ENCODE results near the gene KIF1B.
"Not testable (repeated sequence)": the region's sequence is repeated elsewhere in the genome, so short reads cannot be mapped to it uniquely, and the experiment has no call there.

DNA sequence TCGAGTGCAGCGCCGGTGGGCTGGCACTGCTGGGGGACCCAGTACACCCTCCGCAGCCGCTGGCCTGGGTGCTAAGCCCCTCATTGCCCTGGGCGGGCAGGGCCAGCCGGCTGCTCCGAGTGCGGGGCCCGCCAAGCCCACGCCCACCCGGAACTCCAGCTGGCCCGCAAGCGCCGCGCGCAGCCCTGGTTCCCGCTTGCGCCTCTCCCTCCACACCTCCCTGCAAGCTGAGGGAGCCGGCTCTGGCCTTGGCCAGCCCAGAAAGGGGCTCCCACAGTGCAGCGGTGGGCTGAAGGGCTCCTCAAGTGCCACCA is 216.1 kb downstream of the KIF1B start:
- TF ChIP-seq, protein P1, sequence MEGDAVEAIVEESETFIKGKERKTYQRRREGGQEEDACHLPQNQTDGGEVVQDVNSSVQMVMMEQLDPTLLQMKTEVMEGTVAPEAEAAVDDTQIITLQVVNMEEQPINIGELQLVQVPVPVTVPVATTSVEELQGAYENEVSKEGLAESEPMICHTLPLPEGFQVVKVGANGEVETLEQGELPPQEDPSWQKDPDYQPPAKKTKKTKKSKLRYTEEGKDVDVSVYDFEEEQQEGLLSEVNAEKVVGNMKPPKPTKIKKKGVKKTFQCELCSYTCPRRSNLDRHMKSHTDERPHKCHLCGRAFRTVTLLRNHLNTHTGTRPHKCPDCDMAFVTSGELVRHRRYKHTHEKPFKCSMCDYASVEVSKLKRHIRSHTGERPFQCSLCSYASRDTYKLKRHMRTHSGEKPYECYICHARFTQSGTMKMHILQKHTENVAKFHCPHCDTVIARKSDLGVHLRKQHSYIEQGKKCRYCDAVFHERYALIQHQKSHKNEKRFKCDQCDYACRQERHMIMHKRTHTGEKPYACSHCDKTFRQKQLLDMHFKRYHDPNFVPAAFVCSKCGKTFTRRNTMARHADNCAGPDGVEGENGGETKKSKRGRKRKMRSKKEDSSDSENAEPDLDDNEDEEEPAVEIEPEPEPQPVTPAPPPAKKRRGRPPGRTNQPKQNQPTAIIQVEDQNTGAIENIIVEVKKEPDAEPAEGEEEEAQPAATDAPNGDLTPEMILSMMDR (IDR thresholded peaks at IDR 0.05): not testable (repeated sequence)
- not testable (repeated sequence) for TF ChIP-seq ZNF416 (CRISPR knock-in tag; IDR thresholded peaks at IDR 0.05); CBFB (CRISPR knock-in tag; IDR thresholded peaks at IDR 0.05; ENCODE audit: low read depth); CREM (CRISPR knock-in tag; IDR thresholded peaks at IDR 0.05); KAT7 (CRISPR knock-in tag; IDR thresholded peaks at IDR 0.05; ENCODE audit: borderline replicate concordance); ZNF263 (CRISPR knock-in tag; IDR thresholded peaks at IDR 0.05; ENCODE audit: low read depth); SP1 (CRISPR knock-in tag; conservative IDR thresholded peaks at IDR 0.05)
- TF ChIP-seq, protein P2, sequence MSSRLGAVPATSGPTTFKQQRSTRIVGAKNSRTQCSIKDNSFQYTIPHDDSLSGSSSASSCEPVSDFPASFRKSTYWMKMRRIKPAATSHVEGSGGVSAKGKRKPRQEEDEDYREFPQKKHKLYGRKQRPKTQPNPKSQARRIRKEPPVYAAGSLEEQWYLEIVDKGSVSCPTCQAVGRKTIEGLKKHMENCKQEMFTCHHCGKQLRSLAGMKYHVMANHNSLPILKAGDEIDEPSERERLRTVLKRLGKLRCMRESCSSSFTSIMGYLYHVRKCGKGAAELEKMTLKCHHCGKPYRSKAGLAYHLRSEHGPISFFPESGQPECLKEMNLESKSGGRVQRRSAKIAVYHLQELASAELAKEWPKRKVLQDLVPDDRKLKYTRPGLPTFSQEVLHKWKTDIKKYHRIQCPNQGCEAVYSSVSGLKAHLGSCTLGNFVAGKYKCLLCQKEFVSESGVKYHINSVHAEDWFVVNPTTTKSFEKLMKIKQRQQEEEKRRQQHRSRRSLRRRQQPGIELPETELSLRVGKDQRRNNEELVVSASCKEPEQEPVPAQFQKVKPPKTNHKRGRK (CRISPR knock-in tag; IDR thresholded peaks at IDR 0.05; ENCODE audit: borderline replicate concordance): not testable (repeated sequence)
- TF ChIP-seq, protein P3, sequence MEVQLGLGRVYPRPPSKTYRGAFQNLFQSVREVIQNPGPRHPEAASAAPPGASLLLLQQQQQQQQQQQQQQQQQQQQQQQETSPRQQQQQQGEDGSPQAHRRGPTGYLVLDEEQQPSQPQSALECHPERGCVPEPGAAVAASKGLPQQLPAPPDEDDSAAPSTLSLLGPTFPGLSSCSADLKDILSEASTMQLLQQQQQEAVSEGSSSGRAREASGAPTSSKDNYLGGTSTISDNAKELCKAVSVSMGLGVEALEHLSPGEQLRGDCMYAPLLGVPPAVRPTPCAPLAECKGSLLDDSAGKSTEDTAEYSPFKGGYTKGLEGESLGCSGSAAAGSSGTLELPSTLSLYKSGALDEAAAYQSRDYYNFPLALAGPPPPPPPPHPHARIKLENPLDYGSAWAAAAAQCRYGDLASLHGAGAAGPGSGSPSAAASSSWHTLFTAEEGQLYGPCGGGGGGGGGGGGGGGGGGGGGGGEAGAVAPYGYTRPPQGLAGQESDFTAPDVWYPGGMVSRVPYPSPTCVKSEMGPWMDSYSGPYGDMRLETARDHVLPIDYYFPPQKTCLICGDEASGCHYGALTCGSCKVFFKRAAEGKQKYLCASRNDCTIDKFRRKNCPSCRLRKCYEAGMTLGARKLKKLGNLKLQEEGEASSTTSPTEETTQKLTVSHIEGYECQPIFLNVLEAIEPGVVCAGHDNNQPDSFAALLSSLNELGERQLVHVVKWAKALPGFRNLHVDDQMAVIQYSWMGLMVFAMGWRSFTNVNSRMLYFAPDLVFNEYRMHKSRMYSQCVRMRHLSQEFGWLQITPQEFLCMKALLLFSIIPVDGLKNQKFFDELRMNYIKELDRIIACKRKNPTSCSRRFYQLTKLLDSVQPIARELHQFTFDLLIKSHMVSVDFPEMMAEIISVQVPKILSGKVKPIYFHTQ (CRISPR knock-in tag; IDR thresholded peaks at IDR 0.05): not testable (repeated sequence)
- TF ChIP-seq, protein P4, sequence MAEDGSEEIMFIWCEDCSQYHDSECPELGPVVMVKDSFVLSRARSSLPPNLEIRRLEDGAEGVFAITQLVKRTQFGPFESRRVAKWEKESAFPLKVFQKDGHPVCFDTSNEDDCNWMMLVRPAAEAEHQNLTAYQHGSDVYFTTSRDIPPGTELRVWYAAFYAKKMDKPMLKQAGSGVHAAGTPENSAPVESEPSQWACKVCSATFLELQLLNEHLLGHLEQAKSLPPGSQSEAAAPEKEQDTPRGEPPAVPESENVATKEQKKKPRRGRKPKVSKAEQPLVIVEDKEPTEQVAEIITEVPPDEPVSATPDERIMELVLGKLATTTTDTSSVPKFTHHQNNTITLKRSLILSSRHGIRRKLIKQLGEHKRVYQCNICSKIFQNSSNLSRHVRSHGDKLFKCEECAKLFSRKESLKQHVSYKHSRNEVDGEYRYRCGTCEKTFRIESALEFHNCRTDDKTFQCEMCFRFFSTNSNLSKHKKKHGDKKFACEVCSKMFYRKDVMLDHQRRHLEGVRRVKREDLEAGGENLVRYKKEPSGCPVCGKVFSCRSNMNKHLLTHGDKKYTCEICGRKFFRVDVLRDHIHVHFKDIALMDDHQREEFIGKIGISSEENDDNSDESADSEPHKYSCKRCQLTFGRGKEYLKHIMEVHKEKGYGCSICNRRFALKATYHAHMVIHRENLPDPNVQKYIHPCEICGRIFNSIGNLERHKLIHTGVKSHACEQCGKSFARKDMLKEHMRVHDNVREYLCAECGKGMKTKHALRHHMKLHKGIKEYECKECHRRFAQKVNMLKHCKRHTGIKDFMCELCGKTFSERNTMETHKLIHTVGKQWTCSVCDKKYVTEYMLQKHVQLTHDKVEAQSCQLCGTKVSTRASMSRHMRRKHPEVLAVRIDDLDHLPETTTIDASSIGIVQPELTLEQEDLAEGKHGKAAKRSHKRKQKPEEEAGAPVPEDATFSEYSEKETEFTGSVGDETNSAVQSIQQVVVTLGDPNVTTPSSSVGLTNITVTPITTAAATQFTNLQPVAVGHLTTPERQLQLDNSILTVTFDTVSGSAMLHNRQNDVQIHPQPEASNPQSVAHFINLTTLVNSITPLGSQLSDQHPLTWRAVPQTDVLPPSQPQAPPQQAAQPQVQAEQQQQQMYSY (CRISPR knock-in tag; IDR thresholded peaks at IDR 0.05): not testable (repeated sequence)
- TF ChIP-seq, protein P5, sequence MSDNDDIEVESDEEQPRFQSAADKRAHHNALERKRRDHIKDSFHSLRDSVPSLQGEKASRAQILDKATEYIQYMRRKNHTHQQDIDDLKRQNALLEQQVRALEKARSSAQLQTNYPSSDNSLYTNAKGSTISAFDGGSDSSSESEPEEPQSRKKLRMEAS (CRISPR knock-in tag; IDR thresholded peaks at IDR 0.05): not testable (repeated sequence)
- TF ChIP-seq, protein P6, sequence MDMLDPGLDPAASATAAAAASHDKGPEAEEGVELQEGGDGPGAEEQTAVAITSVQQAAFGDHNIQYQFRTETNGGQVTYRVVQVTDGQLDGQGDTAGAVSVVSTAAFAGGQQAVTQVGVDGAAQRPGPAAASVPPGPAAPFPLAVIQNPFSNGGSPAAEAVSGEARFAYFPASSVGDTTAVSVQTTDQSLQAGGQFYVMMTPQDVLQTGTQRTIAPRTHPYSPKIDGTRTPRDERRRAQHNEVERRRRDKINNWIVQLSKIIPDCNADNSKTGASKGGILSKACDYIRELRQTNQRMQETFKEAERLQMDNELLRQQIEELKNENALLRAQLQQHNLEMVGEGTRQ (CRISPR knock-in tag; IDR thresholded peaks at IDR 0.05): not testable (repeated sequence)
- TF ChIP-seq, protein P7, sequence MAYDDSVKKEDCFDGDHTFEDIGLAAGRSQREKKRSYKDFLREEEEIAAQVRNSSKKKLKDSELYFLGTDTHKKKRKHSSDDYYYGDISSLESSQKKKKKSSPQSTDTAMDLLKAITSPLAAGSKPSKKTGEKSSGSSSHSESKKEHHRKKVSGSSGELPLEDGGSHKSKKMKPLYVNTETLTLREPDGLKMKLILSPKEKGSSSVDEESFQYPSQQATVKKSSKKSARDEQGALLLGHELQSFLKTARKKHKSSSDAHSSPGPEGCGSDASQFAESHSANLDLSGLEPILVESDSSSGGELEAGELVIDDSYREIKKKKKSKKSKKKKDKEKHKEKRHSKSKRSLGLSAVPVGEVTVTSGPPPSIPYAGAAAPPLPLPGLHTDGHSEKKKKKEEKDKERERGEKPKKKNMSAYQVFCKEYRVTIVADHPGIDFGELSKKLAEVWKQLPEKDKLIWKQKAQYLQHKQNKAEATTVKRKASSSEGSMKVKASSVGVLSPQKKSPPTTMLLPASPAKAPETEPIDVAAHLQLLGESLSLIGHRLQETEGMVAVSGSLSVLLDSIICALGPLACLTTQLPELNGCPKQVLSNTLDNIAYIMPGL (CRISPR knock-in tag; IDR thresholded peaks at IDR 0.05): not testable (repeated sequence)
